ENCODE results near the gene DHX29. TPM values are rescaled to one million over a fixed set of nuclear protein-coding genes. Genes with fewer than 3 reads are reported as not detected.
"Not testable (repeated sequence)": the region's sequence is repeated elsewhere in the genome, so short reads cannot be mapped to it uniquely, and the experiment has no call there.

Gene DHX29
- total and polyA plus RNA-seq, 9 donors = 20.1 to 29.7 (median 26.0) TPM

DNA sequence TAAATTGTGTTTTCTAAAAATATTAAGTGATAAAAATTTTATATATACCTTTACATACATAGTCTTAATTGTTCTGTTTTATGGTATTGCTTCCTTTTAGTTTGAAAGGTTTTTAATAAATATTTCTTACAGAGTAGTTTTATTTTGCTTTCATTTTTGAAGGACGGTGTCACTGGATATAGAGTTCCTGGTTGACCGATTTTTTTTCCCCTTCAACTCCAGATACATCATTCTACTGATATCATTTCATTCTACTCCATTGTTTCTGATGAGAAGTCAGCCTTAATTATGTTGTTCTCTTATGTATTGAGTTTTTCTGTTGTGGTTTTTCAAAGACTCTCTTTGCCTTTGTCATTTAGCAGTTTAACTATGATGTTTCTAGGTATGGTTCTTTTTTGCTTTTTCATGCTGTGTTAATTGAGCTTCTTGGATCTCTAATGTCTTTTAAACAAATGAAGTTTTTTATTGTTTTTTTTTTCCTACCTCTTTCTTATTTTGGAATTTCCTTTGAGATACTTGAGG lies 30.7 kb upstream of the DHX29 start:
- Histone ChIP-seq H3K27ac (ENCODE audit: low read length) (no peak overlapping the region), H3K4me3 (ENCODE audit: low read length) (no peak overlapping the region), H3K36me3 (ENCODE audit: control insufficient read depth, insufficient read depth, low read length) (peaks cover 6% of the 10 kb centered on the region), H3K27me3 (ENCODE audit: control insufficient read depth, insufficient read depth, low read length) (no peaks in the 10 kb centered on the region), H3K4me1 (ENCODE audit: control insufficient read depth, insufficient read depth, low read length) (no peaks in the 10 kb centered on the region), H3K9me3 (replicated peaks; ENCODE audit: control insufficient read depth, low read depth, low read length) (no peaks in the 10 kb centered on the region)
- DNase-seq = no peak
- no CpG with 5 or more reads among the region's 2 CpGs for WGBS (ENCODE audit: insufficient coverage)

DNA sequence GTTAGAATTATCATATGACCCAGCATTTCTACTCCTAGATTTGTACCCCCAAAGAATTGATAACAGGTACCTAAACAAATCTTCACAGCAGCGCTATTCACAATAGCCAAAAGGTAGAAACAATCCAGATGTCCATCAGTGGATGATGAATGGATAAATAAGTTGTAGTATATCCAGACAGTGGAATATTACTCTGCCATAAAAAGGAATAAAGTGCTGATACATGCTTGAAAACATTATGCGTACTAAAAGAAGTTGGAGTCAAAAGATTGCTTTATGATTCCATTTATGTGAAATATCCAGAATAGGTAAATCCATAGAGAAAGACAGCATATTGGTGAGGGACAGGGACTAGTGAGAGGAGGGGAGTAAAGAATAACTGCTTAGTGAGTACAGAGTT lies 26.3 kb upstream of the DHX29 start:
- no peak for DNase-seq
- H3K36me3 ChIP-seq (ENCODE audit: control insufficient read depth, insufficient read depth, low read length) = peaks cover 19% of the 10 kb centered on the region
- H3K4me1 ChIP-seq (ENCODE audit: control insufficient read depth, insufficient read depth, low read length) = no peaks in the 10 kb centered on the region
- H3K27me3 ChIP-seq (ENCODE audit: control insufficient read depth, insufficient read depth, low read length) = no peaks in the 10 kb centered on the region
- no peak overlapping the region for H3K4me3 ChIP-seq (ENCODE audit: low read length)
- 100% methylated on average over 1 of the region's 2 CpGs for WGBS (ENCODE audit: insufficient coverage)
- no peaks in the 10 kb centered on the region for H3K9me3 ChIP-seq (replicated peaks; ENCODE audit: control insufficient read depth, low read depth, low read length)
- no peak overlapping the region for H3K27ac ChIP-seq (ENCODE audit: low read length)

DNA sequence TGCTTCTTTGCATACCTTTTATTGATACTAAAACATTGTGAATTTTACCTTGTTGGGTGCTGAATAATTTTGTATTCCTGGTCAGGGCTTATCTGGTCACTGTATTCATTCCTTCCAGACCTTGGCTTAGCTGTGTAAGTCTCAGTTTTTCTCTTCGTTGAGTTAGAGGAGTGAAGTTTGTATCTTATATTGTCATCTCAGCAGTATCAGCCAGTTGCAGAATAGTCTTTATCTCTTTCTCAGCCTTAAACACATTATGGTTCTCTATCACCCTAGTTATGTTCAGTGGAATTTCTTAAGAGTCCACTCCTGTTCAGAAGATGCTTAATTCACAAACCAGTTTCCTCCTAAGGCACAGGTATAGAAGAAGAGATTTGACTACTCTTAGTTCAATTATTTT lies 25.5 kb upstream of the DHX29 start:
- Histone ChIP-seq H3K36me3 (ENCODE audit: control insufficient read depth, insufficient read depth, low read length) (peaks cover 18% of the 10 kb centered on the region), H3K27me3 (ENCODE audit: control insufficient read depth, insufficient read depth, low read length) (no peaks in the 10 kb centered on the region)
- no CpG with 5 or more reads among the region's 1 CpG for WGBS (ENCODE audit: insufficient coverage)

DNA sequence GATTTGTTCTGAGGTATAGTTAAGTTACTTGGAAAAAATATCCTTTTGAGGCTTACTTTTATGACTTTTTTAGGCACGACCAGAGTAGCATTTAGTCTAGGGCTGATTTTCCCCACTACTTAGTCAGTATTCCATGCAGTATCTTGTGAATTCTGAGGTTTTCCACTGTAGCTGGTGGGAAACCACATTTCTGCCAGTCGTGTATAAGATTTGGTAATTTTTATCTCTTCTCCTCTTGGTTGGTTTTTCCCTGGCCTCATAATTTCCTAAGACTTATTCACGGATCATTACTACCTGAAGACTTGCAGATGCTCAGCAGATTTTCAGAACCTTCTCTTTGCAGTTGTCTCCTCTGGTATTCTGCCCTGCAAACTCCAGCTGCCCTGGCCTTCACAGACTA lies 23.8 kb upstream of the DHX29 start:
- H3K9me3 ChIP-seq (replicated peaks; ENCODE audit: control insufficient read depth, low read depth, low read length) = no peaks in the 10 kb centered on the region
- H3K4me1 ChIP-seq (ENCODE audit: control insufficient read depth, insufficient read depth, low read length) = no peaks in the 10 kb centered on the region
- H3K27me3 ChIP-seq (ENCODE audit: control insufficient read depth, insufficient read depth, low read length) = no peaks in the 10 kb centered on the region
- 58% methylated on average over 1 of the region's 3 CpGs for WGBS (ENCODE audit: insufficient coverage)
- H3K27ac ChIP-seq (ENCODE audit: low read length) = no peak overlapping the region
- H3K36me3 ChIP-seq (ENCODE audit: control insufficient read depth, insufficient read depth, low read length) = peaks cover 18% of the 10 kb centered on the region
- no peak for DNase-seq
- no peak overlapping the region for H3K4me3 ChIP-seq (ENCODE audit: low read length)

More for the DNA sequence above, 25.5 kb upstream of the DHX29 start:
- DNase-seq = no peak
- Histone ChIP-seq H3K27ac (ENCODE audit: low read length) (no peak overlapping the region), H3K9me3 (replicated peaks; ENCODE audit: control insufficient read depth, low read depth, low read length) (no peaks in the 10 kb centered on the region), H3K4me1 (ENCODE audit: control insufficient read depth, insufficient read depth, low read length) (no peaks in the 10 kb centered on the region), H3K4me3 (ENCODE audit: low read length) (no peak overlapping the region)

DNA sequence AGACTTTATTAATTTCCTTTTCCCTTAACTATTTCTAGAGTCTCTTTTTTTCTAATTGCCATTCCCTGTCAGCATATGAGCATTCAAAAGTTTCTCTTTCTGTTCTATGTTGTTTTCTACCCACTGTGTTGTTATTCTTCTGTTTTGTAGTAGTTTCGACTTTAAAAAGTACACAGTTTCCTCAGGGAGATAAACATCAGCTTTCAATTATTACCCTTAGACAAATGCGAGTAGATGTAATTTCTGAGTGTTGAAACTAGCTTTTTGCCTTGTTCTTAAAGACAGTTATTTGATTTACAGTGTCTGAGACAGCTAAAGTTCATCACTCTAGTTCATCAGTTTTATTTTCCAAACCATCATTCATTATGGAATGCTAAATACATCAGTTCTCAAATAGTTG lies 19.8 kb upstream of the DHX29 start:
- H3K9me3 ChIP-seq (replicated peaks; ENCODE audit: control insufficient read depth, low read depth, low read length) = no peaks in the 10 kb centered on the region
- DNase-seq = no peak
- H3K27ac ChIP-seq (ENCODE audit: low read length) = no peak overlapping the region
- no CpG with 5 or more reads among the region's 2 CpGs for WGBS (ENCODE audit: insufficient coverage)
- H3K4me3 ChIP-seq (ENCODE audit: low read length) = no peak overlapping the region
- H3K4me1 ChIP-seq (ENCODE audit: control insufficient read depth, insufficient read depth, low read length) = no peaks in the 10 kb centered on the region
- H3K36me3 ChIP-seq (ENCODE audit: control insufficient read depth, insufficient read depth, low read length) = peaks cover 18% of the 10 kb centered on the region
- no peaks in the 10 kb centered on the region for H3K27me3 ChIP-seq (ENCODE audit: control insufficient read depth, insufficient read depth, low read length)

DNA sequence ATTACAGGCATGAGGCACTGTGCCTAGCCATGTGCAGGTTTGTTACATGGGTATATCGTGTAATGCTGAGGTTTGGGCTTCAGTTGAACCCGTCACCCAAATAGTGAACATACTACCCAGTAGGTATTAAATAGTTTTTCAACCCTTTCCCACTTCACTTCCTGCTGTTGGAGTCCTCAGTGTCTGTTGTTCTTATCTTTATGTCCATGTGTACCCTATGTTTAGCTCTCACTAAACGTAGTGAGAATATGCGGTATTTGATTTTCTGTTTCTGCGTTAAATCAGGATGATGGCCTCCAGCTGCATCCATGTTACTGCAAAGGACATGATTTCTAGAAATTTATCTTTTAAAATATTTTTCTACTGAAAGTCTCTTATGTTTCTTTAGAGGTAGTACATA lies 18.1 kb upstream of the DHX29 start:
- H3K27me3 ChIP-seq (ENCODE audit: control insufficient read depth, insufficient read depth, low read length) = no peaks in the 10 kb centered on the region
- H3K27ac ChIP-seq (ENCODE audit: low read length) = no peak overlapping the region
- no peaks in the 10 kb centered on the region for H3K9me3 ChIP-seq (replicated peaks; ENCODE audit: control insufficient read depth, low read depth, low read length)
- H3K4me3 ChIP-seq (ENCODE audit: low read length) = no peak overlapping the region
- WGBS (ENCODE audit: insufficient coverage) = no CpG with 5 or more reads among the region's 5 CpGs
- peaks cover 11% of the 10 kb centered on the region for H3K36me3 ChIP-seq (ENCODE audit: control insufficient read depth, insufficient read depth, low read length)
- no peaks in the 10 kb centered on the region for H3K4me1 ChIP-seq (ENCODE audit: control insufficient read depth, insufficient read depth, low read length)
- DNase-seq = no peak

DNA sequence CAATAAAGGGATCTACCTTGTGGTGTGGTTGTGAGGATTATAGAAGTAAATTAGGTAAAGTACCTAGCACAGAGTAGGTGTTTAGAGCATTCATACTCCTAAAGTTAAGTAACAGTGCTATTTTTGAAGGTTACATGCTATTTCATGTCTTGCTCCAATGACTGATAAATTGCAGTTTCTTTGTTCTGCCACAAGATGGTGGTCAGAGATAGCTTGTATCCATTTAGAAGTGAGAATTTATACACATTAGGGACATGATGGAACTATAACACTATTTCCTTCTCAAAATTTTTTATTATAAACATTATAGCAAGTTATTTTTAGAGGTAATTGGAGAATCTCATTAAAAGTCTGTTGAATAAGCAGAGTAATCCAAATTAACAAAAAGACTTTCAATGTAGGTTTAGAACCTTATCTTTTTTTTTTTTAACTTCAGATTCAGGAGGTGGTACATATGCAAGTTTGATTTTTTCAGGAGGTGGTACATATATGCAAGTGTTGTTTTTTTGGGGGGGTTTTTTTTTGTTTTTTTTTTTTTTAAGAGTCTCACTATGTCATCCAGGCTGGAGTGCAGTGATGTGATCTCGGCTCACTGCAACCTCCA lies 17.4 kb upstream of the DHX29 start:
- H3K27me3 ChIP-seq (ENCODE audit: control insufficient read depth, insufficient read depth, low read length) = no peaks in the 10 kb centered on the region
- H3K36me3 ChIP-seq (ENCODE audit: control insufficient read depth, insufficient read depth, low read length) = peaks cover 8% of the 10 kb centered on the region
- H3K4me1 ChIP-seq (ENCODE audit: control insufficient read depth, insufficient read depth, low read length) = no peaks in the 10 kb centered on the region
- H3K27ac ChIP-seq (ENCODE audit: low read length) = no peak overlapping the region
- no CpG with 5 or more reads among the region's 1 CpG for WGBS (ENCODE audit: insufficient coverage)
- no peaks in the 10 kb centered on the region for H3K9me3 ChIP-seq (replicated peaks; ENCODE audit: control insufficient read depth, low read depth, low read length)
- DNase-seq = peak; percentile 56
- no peak overlapping the region for H3K4me3 ChIP-seq (ENCODE audit: low read length)

DNA sequence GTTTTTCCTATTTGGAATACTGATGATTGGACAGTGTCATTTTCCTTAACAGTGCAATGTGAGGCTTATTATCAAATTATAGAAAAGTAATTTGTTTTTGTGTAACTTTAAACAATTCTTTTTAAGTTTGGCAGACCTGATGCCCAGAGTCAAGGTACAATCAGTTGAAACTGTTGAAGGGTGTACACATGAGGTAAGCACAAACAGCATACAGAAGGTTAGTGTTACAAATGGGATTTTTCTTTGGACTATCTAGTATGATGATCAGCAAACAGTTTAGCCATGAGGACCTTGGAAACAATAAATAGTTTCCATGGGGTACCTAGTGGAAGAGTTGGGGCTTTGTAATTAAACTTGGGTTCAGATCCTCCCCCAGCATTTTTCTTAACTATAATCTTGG lies 16.5 kb upstream of the DHX29 start:
- no peaks in the 10 kb centered on the region for H3K27me3 ChIP-seq (ENCODE audit: control insufficient read depth, insufficient read depth, low read length)
- DNase-seq = no peak
- H3K27ac ChIP-seq (ENCODE audit: low read length) = no peak overlapping the region
- peaks cover 4% of the 10 kb centered on the region for H3K36me3 ChIP-seq (ENCODE audit: control insufficient read depth, insufficient read depth, low read length)
- H3K4me1 ChIP-seq (ENCODE audit: control insufficient read depth, insufficient read depth, low read length) = no peaks in the 10 kb centered on the region
- no peak overlapping the region for H3K4me3 ChIP-seq (ENCODE audit: low read length)
- H3K9me3 ChIP-seq (replicated peaks; ENCODE audit: control insufficient read depth, low read depth, low read length) = no peaks in the 10 kb centered on the region

DNA sequence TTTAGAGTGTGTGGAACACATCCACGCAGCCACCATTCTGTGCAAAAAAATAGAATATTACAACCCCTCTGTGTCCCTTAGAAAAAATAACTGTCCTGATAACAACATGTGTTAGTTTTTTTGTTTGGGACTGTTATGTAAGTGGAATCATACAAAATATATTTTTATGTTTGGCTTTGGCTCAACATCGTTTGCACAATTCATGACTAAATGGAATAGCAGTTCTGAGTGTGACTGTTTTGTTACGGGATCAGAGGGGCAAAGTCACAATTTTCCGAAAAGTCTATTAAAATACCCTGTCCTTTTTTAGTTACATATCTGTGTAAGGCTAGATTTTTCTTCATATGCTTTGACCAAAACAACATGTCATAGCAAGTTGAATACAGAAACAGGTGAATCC lies 13.1 kb upstream of the DHX29 start:
- Histone ChIP-seq H3K36me3 (ENCODE audit: control insufficient read depth, insufficient read depth, low read length) (peaks cover 2% of the 10 kb centered on the region), H3K9me3 (replicated peaks; ENCODE audit: control insufficient read depth, low read depth, low read length) (no peaks in the 10 kb centered on the region), H3K4me3 (ENCODE audit: low read length) (no peak overlapping the region), H3K27me3 (ENCODE audit: control insufficient read depth, insufficient read depth, low read length) (no peaks in the 10 kb centered on the region), H3K4me1 (ENCODE audit: control insufficient read depth, insufficient read depth, low read length) (no peaks in the 10 kb centered on the region), H3K27ac (ENCODE audit: low read length) (no peak overlapping the region)
- WGBS (ENCODE audit: insufficient coverage) = no CpG with 5 or more reads among the region's 4 CpGs
- DNase-seq = no peak

DNA sequence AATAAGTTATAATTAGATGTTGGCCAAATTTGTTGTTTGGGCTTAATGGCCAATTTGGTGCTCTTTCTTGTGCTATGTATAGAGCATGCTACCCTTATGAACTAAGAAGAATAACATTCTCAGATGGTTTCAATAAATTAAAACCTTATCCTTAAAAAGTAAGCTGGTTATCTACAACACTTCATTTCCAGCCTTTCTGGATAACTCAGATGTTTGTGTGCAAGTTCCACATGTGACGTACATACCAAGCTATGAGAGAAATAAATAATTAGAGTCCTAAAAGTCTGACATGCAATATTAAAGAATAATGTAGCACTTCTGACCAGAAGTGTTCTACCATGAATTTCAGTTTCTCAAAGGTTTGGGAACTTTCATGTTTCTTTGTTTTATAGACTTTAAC lies 12.0 kb upstream of the DHX29 start:
- no peak for DNase-seq
- no peak overlapping the region for H3K27ac ChIP-seq (ENCODE audit: low read length)
- no peaks in the 10 kb centered on the region for H3K9me3 ChIP-seq (replicated peaks; ENCODE audit: control insufficient read depth, low read depth, low read length)
- no peaks in the 10 kb centered on the region for H3K4me1 ChIP-seq (ENCODE audit: control insufficient read depth, insufficient read depth, low read length)
- WGBS (ENCODE audit: insufficient coverage) = no CpG with 5 or more reads among the region's 1 CpG
- no peaks in the 10 kb centered on the region for H3K36me3 ChIP-seq (ENCODE audit: control insufficient read depth, insufficient read depth, low read length)
- no peak overlapping the region for H3K4me3 ChIP-seq (ENCODE audit: low read length)
- no peaks in the 10 kb centered on the region for H3K27me3 ChIP-seq (ENCODE audit: control insufficient read depth, insufficient read depth, low read length)

DNA sequence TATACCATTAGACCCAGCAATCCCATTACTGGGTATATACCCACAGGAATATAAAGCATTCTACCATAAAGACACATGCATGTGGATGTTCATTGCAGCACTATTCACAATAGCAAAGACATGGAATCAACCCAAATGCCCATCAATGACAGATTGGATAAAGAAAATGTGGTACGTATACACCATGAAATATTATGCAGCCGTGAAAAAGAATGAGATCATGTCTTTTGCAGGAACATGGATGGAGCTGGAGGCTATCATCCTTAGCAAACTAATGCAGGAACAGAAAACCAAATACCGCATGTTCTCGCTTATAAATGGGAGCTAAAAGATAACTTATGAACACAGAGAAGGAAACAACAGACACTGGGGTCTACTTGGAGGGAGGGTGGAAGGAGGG lies 10.7 kb upstream of the DHX29 start:
- not testable (repeated sequence) for H3K4me3 ChIP-seq (ENCODE audit: low read length); H3K9me3 ChIP-seq (replicated peaks; ENCODE audit: control insufficient read depth, low read depth, low read length); H3K27ac ChIP-seq (ENCODE audit: low read length); DNase-seq; H3K27me3 ChIP-seq (ENCODE audit: control insufficient read depth, insufficient read depth, low read length); H3K4me1 ChIP-seq (ENCODE audit: control insufficient read depth, insufficient read depth, low read length); H3K36me3 ChIP-seq (ENCODE audit: control insufficient read depth, insufficient read depth, low read length)
- 80% methylated on average over 1 of the region's 4 CpGs for WGBS (ENCODE audit: insufficient coverage)

Measured in muscle of leg (tissue), 11 donors.